HEK293T (cell line): Measurements from ENCODE around the gene CYB5R4.

ENCODE experiments used
- CTCF ChIA-PET: fragments of 350-600 bp; formaldehyde crosslinking; extraction: SDS; loops from one replicate; lab custom pipeline; 2021; ENCODE audit warnings: antibody characterized with exemption, inconsistent platforms; lab: Yijun Ruan, JAX
- POLR2A ChIA-PET: fragments of 350-600 bp; formaldehyde crosslinking; extraction: SDS; loops from one replicate; lab custom pipeline; 2020; ENCODE audit warnings: antibody characterized with exemption, inconsistent platforms; lab: Yijun Ruan, JAX
- DNase-seq: peaks from one replicate; pipeline ENCODE4 v3.0.0; 2012; ENCODE audit warnings: mixed read lengths; ENCODE audit errors: extremely low spot score
- ARNT ChIP-seq: fragments of 450-650 bp; IDR thresholded peaks from 2 replicates; pipeline ENCODE4 v1.6.1; 2017; ENCODE audit warnings: mild to moderate bottlenecking
- BHLHE40 ChIP-seq: fragments of 450-650 bp; IDR thresholded peaks from 2 replicates; pipeline ENCODE4 v1.6.1; 2016; ENCODE audit warnings: mild to moderate bottlenecking, moderate library complexity, borderline replicate concordance
- CTBP1 ChIP-seq: fragments of 450-650 bp; IDR thresholded peaks from 2 replicates; pipeline ENCODE4 v1.6.1; 2016; ENCODE audit warnings: borderline replicate concordance
- ELF4 ChIP-seq: fragments of 450-650 bp; IDR thresholded peaks from 2 replicates; pipeline ENCODE4 v1.6.1; 2017; ENCODE audit warnings: antibody characterized with exemption
- FOXA1 ChIP-seq: fragments of 450-650 bp; IDR thresholded peaks from 2 replicates; pipeline ENCODE4 v1.6.1; 2016; ENCODE audit warnings: mild to moderate bottlenecking
- FOXK2 ChIP-seq: fragments of 450-650 bp; IDR thresholded peaks from 2 replicates; pipeline ENCODE4 v1.6.1; 2016; ENCODE audit warnings: mild to moderate bottlenecking
- FOXM1 ChIP-seq: fragments of 450-650 bp; IDR thresholded peaks from 2 replicates; pipeline ENCODE4 v1.6.1; 2017; ENCODE audit warnings: mild to moderate bottlenecking, borderline replicate concordance
- HDGF ChIP-seq: fragments of 450-650 bp; IDR thresholded peaks from 2 replicates; pipeline ENCODE4 v1.6.1; 2017; ENCODE audit warnings: antibody characterized with exemption, borderline replicate concordance
- L3MBTL2 ChIP-seq: fragments of 450-650 bp; conservative IDR thresholded peaks from 2 replicates; pipeline ENCODE4 v1.6.1; 2016; ENCODE audit warnings: mild to moderate bottlenecking
- LEF1 ChIP-seq: fragments of 450-650 bp; IDR thresholded peaks from 2 replicates; pipeline ENCODE4 v1.6.1; 2017; ENCODE audit warnings: mild to moderate bottlenecking, borderline replicate concordance
- NFRKB ChIP-seq: fragments of 450-650 bp; IDR thresholded peaks from 2 replicates; pipeline ENCODE4 v1.6.1; 2016; ENCODE audit warnings: mild to moderate bottlenecking, moderate library complexity
- SP1 ChIP-seq: fragments of 450-650 bp; IDR thresholded peaks from 2 replicates; pipeline ENCODE4 v1.6.1; 2017
- SUZ12 ChIP-seq: fragments of 450-650 bp; IDR thresholded peaks from 2 replicates; pipeline ENCODE4 v1.6.1; 2016; ENCODE audit warnings: mild to moderate bottlenecking
- TARDBP ChIP-seq: fragments of 450-650 bp; IDR thresholded peaks from 2 replicates; pipeline ENCODE4 v1.6.1; 2016
- ZNF384 ChIP-seq: fragments of 450-650 bp; IDR thresholded peaks from 2 replicates; pipeline ENCODE4 v1.6.1; 2016
- TF ChIP-seq, protein P1 (sequence below): fragments of 450-650 bp; IDR thresholded peaks from 2 replicates; pipeline ENCODE4 v1.6.1; 2016

CYB5R4 gene

DNA sequence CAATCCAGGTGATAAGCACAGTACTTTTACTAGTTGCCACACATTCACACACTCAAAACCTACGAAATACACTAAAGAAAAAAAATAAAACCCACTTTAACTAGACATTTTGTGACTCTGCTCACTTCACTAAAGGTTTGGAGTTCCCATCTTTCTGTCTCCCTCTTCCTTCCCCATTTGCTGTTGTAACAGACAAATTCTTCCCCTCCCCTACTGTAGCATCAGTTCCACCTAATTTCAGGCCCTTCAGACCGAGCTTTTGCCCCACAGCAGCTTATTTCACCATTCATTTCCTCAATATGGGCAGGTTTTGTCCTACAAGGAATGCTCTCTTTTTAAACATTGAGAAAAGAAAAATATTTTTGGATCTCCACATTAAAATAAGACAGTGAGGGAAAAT lies 142.7 kb downstream of the CYB5R4 start:
- no peak for TF ChIP-seq SP1
- TF ChIP-seq CTBP1: no peak
- no peak for TF ChIP-seq ELF4
- TF ChIP-seq, protein P1, sequence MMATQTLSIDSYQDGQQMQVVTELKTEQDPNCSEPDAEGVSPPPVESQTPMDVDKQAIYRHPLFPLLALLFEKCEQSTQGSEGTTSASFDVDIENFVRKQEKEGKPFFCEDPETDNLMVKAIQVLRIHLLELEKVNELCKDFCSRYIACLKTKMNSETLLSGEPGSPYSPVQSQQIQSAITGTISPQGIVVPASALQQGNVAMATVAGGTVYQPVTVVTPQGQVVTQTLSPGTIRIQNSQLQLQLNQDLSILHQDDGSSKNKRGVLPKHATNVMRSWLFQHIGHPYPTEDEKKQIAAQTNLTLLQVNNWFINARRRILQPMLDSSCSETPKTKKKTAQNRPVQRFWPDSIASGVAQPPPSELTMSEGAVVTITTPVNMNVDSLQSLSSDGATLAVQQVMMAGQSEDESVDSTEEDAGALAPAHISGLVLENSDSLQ: no peak
- no peak for TF ChIP-seq L3MBTL2
- TF ChIP-seq BHLHE40: no peak
- no peak for TF ChIP-seq LEF1
- no peak for TF ChIP-seq HDGF
- TF ChIP-seq FOXM1: no peak
- TF ChIP-seq ZNF384: no peak
- no peak for TF ChIP-seq ARNT
- CTCF ChIA-PET: interaction anchor here (0.7 kb wide), 1 partner anchor 8 kb away, joined by 3 read pairs; no protein-coding TSS in a partner anchor
- no peak for DNase-seq
- POLR2A ChIA-PET: no interaction called here

DNA sequence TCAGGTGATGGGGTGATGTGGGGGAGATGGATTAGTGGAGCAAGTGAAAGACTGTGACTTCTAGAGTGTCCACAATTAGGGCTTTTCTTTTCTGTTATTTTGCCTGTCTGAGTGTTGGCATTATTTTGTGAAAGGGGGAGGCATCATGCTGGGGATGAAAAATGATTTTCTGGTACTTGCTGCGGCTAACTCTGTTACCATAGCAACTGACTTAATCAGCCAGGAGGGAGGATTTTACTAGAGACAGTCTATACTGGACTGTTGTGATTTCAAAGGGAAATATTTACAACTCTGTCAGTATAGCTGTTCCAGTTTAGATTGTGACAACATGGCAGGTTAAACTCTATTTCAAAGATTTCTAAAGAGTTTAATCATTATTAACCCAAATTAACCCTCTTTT lies 143.6 kb downstream of the CYB5R4 start:
- ChIA-PET POLR2A (no interaction called here), CTCF (no interaction called here)
- no peak for TF ChIP-seq ARNT
- TF ChIP-seq FOXA1: no peak
- TF ChIP-seq LEF1: no peak
- TF ChIP-seq, protein P1: no peak
- TF ChIP-seq CTBP1: no peak
- TF ChIP-seq TARDBP: no peak
- TF ChIP-seq FOXM1: no peak
- no peak for TF ChIP-seq L3MBTL2
- TF ChIP-seq ELF4: no peak
- TF ChIP-seq SUZ12: no peak
- no peak for DNase-seq

DNA sequence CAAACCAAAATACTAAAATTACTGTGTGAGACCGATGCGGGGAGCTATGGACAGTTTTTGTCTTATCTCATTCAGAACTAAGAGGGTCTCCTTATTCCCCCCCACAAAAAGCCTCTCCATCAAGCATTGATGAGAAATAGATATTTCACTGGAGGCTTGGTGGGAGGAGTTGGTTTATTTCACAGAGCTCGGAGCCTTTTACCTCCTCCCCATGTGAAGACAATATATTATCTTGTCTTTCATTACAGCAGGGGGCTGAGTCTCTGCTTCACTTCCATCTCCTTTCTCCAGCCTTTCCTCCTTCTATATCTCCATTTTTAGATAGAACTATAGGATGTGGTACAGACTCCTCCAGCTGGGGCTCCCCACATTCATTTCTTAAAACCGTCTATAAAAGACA lies 144.2 kb downstream of the CYB5R4 start:
- TF ChIP-seq FOXK2 (no peak), HDGF (no peak), FOXM1 (no peak), ARNT (no peak), LEF1 (no peak), ELF4 (no peak)
- ChIA-PET CTCF (no interaction called here), POLR2A (no interaction called here)
- DNase-seq: no peak

DNA sequence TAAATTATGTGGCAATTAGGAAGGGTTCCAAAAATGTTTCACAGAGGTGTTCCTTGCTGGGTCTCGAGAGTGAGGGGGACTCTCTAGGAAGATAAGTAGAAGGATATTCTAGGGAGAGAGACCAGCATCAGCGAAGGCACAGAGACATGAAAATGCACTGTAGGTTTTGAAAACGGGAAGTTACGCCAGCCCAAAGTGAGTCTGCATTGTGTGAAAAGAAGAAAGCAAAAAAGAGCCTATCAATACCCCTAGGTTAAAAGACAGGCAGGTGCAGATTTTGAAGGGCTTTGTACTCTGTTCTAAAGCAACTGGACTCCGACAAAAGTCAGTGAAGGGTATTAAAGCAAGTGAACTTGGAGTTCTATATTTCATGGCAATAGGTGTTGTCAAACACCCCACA lies 148.4 kb downstream of the CYB5R4 start:
- POLR2A ChIA-PET: no interaction called here
- DNase-seq: no peak
- no peak for TF ChIP-seq CTBP1
- CTCF ChIA-PET: interaction anchor here (0.6 kb wide), 1 partner anchor 1539 kb away, joined by 3 read pairs; no protein-coding TSS in a partner anchor

DNA sequence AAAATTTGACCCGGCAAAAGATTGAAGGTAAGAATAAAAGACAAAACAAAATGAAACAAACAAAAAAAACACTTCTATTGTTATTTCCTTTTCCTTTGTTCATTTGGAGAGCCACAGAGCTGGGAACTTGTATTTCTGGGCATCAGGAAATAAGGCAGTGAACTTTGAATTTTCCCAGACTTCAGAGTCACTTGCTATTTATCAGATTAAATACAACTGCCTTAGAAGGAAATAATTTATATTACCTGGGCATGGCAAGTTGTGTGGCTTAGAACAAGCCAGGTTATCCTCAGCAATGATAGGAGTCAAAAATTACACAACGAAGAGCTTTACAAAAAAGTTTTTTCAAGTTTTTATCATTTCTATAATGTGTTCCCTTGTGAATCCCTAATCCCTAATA lies 153.9 kb downstream of the CYB5R4 start:
- TF ChIP-seq SP1 (no peak), FOXK2 (no peak), FOXM1 (no peak), CTBP1 (no peak), BHLHE40 (no peak), LEF1 (no peak)
- TF ChIP-seq, protein P1: no peak
- DNase-seq: no peak
- ChIA-PET POLR2A (no interaction called here), CTCF (interaction anchor here (0.7 kb wide), 1 partner anchor 183 kb away, joined by 3 read pairs; no protein-coding TSS in a partner anchor)

DNA sequence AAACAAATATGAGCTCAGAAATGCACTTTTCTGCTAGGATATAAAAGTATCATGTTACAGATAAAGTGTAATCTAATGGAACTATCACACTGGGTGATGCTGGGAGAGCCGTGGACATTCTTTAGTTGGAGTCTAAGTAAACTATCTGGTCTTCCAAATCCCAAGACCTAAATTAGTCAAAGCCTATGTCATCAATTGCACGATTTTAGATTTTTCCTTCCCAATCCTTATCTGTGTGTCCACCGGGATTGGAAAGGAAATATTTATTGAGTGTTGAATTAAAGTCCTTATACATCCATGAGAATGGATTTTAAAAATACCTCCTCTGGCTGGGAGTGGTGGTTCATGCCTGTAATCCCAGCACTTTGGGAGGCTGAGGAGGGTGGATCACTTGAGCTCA lies 154.4 kb downstream of the CYB5R4 start:
- TF ChIP-seq ELF4 (no peak), CTBP1 (no peak), HDGF (no peak), SUZ12 (no peak), BHLHE40 (no peak), NFRKB (no peak), ZNF384 (no peak), FOXK2 (no peak), SP1 (no peak), FOXM1 (no peak), ARNT (no peak), LEF1 (no peak), L3MBTL2 (no peak)
- TF ChIP-seq, protein P1: no peak
- ChIA-PET CTCF (no interaction called here), POLR2A (no interaction called here)
- peak; percentile 17 for DNase-seq
